Neural progenitor cell (in vitro differentiated cells): Measurements from ENCODE around the gene CXCL1. TPM values are rescaled to one million over a fixed set of nuclear protein-coding genes. Genes with fewer than 3 reads are reported as not detected.

Source experiments
- DNase-seq: peaks from one replicate; pipeline ENCODE4 v3.0.0-alpha.2; 2016; ENCODE audit warnings: low spot score
- H2AFZ ChIP-seq: fragments of 200-600 bp; sonication (generic); replicated peaks from 2 replicates; pipeline ENCODE4 v1.6.1; 2016; ENCODE audit warnings: antibody characterized with exemption
- H3F3A ChIP-seq: fragments of 200-600 bp; sonication (generic); 2 replicates; pipeline ENCODE4 v1.6.1; 2016; ENCODE audit warnings: antibody characterized with exemption, low read depth
- H3K27ac ChIP-seq: fragments of 200-600 bp; sonication (generic); 2 replicates; pipeline ENCODE4 v1.5.1; 2016; ENCODE audit warnings: mild to moderate bottlenecking
- H3K27me3 ChIP-seq: fragments of 200-600 bp; sonication (generic); 2 replicates; pipeline ENCODE4 v1.6.1; 2016; ENCODE audit warnings: mild to moderate bottlenecking, moderate library complexity
- H3K36me3 ChIP-seq: fragments of 200-600 bp; sonication (generic); 2 replicates; pipeline ENCODE4 v1.5.1; 2016
- H3K4me1 ChIP-seq: fragments of 200-600 bp; sonication (generic); 2 replicates; pipeline ENCODE4 v1.6.1; 2016; ENCODE audit warnings: mixed run types
- H3K4me2 ChIP-seq: fragments of 200-600 bp; sonication (generic); 2 replicates; pipeline ENCODE4 v1.6.1; 2016
- H3K4me3 ChIP-seq: fragments of 200-600 bp; sonication (generic); 2 replicates; pipeline ENCODE4 v1.5.1; 2016
- H3K79me2 ChIP-seq: fragments of 200-600 bp; sonication (generic); 2 replicates; pipeline ENCODE4 v1.6.1; 2016; ENCODE audit warnings: low read depth
- H3K9ac ChIP-seq: fragments of 200-600 bp; sonication (generic); 2 replicates; pipeline ENCODE4 v1.6.1; 2016
- H3K9me3 ChIP-seq: fragments of 200-600 bp; sonication (generic); 2 replicates; pipeline ENCODE4 v1.5.1; 2016; ENCODE audit warnings: low read depth
- H4K20me1 ChIP-seq: fragments of 200-600 bp; sonication (generic); 2 replicates; pipeline ENCODE4 v1.6.1; 2016; ENCODE audit warnings: low read depth
- H3K27ac Mint-ChIP-seq: 3 replicates; pipeline ENCODE4 v1.8.0; 2021; ENCODE audit warnings: mixed read lengths
- H3K27me3 Mint-ChIP-seq: 2 replicates; pipeline ENCODE4 v1.8.0; 2022; ENCODE audit warnings: low read depth, mild to moderate bottlenecking, inconsistent platforms, moderate library complexity, mixed read lengths; ENCODE audit not compliant: insufficient read depth
- H3K36me3 Mint-ChIP-seq: 3 replicates; pipeline ENCODE4 v1.8.0; 2021; ENCODE audit warnings: mixed read lengths
- H3K4me1 Mint-ChIP-seq: 3 replicates; pipeline ENCODE4 v1.8.0; 2021; ENCODE audit warnings: mixed read lengths
- H3K4me3 Mint-ChIP-seq: 3 replicates; pipeline ENCODE4 v1.8.0; 2021; ENCODE audit warnings: mild to moderate bottlenecking, moderate library complexity, mixed read lengths
- H3K9me3 Mint-ChIP-seq: 3 replicates; pipeline ENCODE4 v1.8.0; 2020; ENCODE audit warnings: mixed read lengths
- CTCF ChIP-seq: fragments of 200-600 bp; sonication (generic); IDR thresholded peaks from 2 replicates; pipeline ENCODE4 v1.5.1; 2017; ENCODE audit warnings: antibody characterized with exemption, mild to moderate bottlenecking
- EZH2 ChIP-seq: fragments of 200-600 bp; sonication (generic); IDR thresholded peaks from 2 replicates; pipeline ENCODE4 v1.6.1; 2017; ENCODE audit warnings: antibody characterized with exemption, mild to moderate bottlenecking, moderate library complexity
- EZH2phosphoT487 ChIP-seq: fragments of 200-600 bp; sonication (generic); IDR thresholded peaks from 2 replicates; pipeline ENCODE4 v1.6.1; 2017; ENCODE audit warnings: antibody characterized with exemption
- total RNA-seq: library from RNA; depleted of rRNA; stranded (reverse); fragments of >200 nt; gene quantifications from 2 replicates; pipeline ENCODE4 v1.2.3, GENCODE V29; 2015; ENCODE audit warnings: low replicate concordance

The CXCL1 gene
- total RNA-seq, 1 donor from 2014 or later: not detected

DNA sequence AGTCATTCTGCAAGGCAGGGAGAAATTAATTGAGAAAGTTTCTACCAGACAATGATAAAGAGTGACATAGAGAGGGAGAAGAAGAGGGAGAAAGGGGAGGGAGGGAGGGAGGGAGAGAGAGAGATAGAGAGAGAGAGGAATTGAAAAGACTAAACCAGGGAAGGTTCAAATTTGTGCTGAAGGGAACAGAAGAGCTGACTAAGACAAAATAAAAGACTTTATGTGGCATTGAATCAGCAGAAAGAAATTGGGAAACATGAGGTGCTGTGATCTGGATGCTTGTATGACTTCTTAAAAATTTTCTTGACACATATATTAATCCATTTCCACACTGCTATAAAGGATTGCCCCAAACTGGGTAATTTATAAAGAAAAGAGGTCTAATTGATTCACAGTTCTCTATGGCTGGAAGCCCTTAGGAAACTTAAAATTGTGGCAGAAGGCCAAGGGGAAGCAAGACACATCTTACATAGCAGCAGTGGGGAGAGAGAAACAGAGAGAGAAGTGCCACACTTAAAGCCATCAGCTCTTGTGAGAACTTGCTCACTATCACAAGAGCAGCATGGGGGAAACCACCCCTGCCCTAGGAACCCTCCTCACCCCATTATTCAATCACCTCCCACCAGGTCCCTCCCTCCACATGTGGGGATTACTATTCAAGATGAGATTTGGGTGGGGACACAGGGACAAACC, 46.2 kb upstream of the CXCL1 start:
- peaks cover 10% of the 10 kb centered on the region for H3K9me3 Mint-ChIP-seq
- H3K27ac Mint-ChIP-seq: no peak overlapping the region
- H3K4me3 ChIP-seq: no peak overlapping the region
- H3K36me3 Mint-ChIP-seq: no peaks in the 10 kb centered on the region
- DNase-seq: no peak
- H3K4me1 ChIP-seq: no peaks in the 10 kb centered on the region
- no peak overlapping the region for H2AFZ ChIP-seq
- H3K9me3 ChIP-seq: no peaks in the 10 kb centered on the region
- no peak overlapping the region for H3K4me2 ChIP-seq
- H3F3A ChIP-seq: no peaks in the 10 kb centered on the region
- no peak overlapping the region for H3K9ac ChIP-seq
- no peaks in the 10 kb centered on the region for H3K79me2 ChIP-seq
- no peak overlapping the region for H3K27ac ChIP-seq
- TF ChIP-seq CTCF (no peak), EZH2 (no peak), EZH2phosphoT487 (no peak)
- no peaks in the 10 kb centered on the region for H3K4me1 Mint-ChIP-seq
- no peaks in the 10 kb centered on the region for H4K20me1 ChIP-seq
- H3K27me3 Mint-ChIP-seq: no peaks in the 10 kb centered on the region
- H3K27me3 ChIP-seq: no peaks in the 10 kb centered on the region
- peaks cover 3% of the 10 kb centered on the region for H3K36me3 ChIP-seq
- H3K4me3 Mint-ChIP-seq: no peak overlapping the region

- Mint-ChIP-seq H3K4me3 (no peak overlapping the region), H3K4me1 (no peaks in the 10 kb centered on the region), H3K27ac (no peak overlapping the region), H3K27me3 (no peaks in the 10 kb centered on the region), H3K36me3 (no peaks in the 10 kb centered on the region), H3K9me3 (peaks cover 12% of the 10 kb centered on the region)
- H3K9me3 ChIP-seq: no peaks in the 10 kb centered on the region
- no peak overlapping the region for H3K4me3 ChIP-seq
- H3K4me2 ChIP-seq: no peak overlapping the region
- DNase-seq: no peak
- H3K27me3 ChIP-seq: no peaks in the 10 kb centered on the region
- no peaks in the 10 kb centered on the region for H3F3A ChIP-seq
- H3K9ac ChIP-seq: no peak overlapping the region
- H2AFZ ChIP-seq: no peak overlapping the region
- no peak for TF ChIP-seq CTCF
- no peak for TF ChIP-seq EZH2
- no peak for TF ChIP-seq EZH2phosphoT487
- no peaks in the 10 kb centered on the region for H4K20me1 ChIP-seq
- H3K27ac ChIP-seq: no peak overlapping the region
- H3K36me3 ChIP-seq: peaks cover 4% of the 10 kb centered on the region
- no peaks in the 10 kb centered on the region for H3K4me1 ChIP-seq
- no peaks in the 10 kb centered on the region for H3K79me2 ChIP-seq
Observed at GRCh38 chr4:73823760-73824159, 45.4 kb upstream of the CXCL1 start.

DNA sequence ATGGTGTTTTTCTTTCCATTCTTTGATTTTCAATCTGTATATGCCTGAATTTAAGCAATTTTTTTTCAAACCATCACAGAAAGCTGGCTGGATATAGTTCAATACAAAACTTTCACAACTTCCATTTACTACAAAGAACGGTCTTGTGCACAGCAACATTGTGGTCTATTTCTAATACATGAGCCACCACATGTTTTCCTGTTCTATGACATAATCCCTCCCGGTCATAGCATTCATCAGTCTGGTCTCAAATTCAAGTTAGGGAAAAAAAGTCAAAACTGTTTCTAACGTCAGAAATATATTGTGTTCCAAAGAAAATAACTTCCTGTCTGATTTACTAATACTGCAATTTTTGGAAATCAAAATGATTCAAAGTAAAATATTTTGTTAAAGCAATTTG, 40.2 kb upstream of the CXCL1 start:
- H3K27ac ChIP-seq: no peak overlapping the region
- H2AFZ ChIP-seq: no peak overlapping the region
- DNase-seq: no peak
- no peaks in the 10 kb centered on the region for H3K79me2 ChIP-seq
- no peak overlapping the region for H3K4me2 ChIP-seq
- H3K4me3 ChIP-seq: no peak overlapping the region
- Mint-ChIP-seq H3K4me3 (no peak overlapping the region), H3K4me1 (no peaks in the 10 kb centered on the region), H3K9me3 (peaks cover 12% of the 10 kb centered on the region), H3K27me3 (no peaks in the 10 kb centered on the region), H3K27ac (no peak overlapping the region), H3K36me3 (no peaks in the 10 kb centered on the region)
- no peaks in the 10 kb centered on the region for H3K4me1 ChIP-seq
- H4K20me1 ChIP-seq: no peaks in the 10 kb centered on the region
- peaks cover 4% of the 10 kb centered on the region for H3K36me3 ChIP-seq
- H3K27me3 ChIP-seq: no peaks in the 10 kb centered on the region
- no peak overlapping the region for H3K9ac ChIP-seq
- H3F3A ChIP-seq: no peaks in the 10 kb centered on the region
- no peak for TF ChIP-seq EZH2phosphoT487
- no peak for TF ChIP-seq CTCF
- TF ChIP-seq EZH2: no peak
- no peaks in the 10 kb centered on the region for H3K9me3 ChIP-seq
